KMS-11 (cell line): ENCODE data around the gene RAB34.

Experiments used
- H2AFZ ChIP-seq: fragments of 200-600 bp; sonication (generic); 2 replicates; pipeline ENCODE4 v1.6.1; 2016; ENCODE audit warnings: antibody characterized with exemption, mixed run types, low read depth
- H3K27ac ChIP-seq: fragments of 200-600 bp; sonication (generic); 2 replicates; pipeline ENCODE4 v1.6.1; 2016; ENCODE audit warnings: mild to moderate bottlenecking, mixed run types
- H3K27me3 ChIP-seq: fragments of 200-600 bp; sonication (generic); 2 replicates; pipeline ENCODE4 v1.6.1; 2017; ENCODE audit warnings: mild to moderate bottlenecking, low read depth, mixed run types, moderate library complexity; ENCODE audit not compliant: insufficient read depth
- H3K36me3 ChIP-seq: fragments of 200-600 bp; sonication (generic); 2 replicates; pipeline ENCODE4 v1.6.1; 2017; ENCODE audit warnings: mild to moderate bottlenecking, mixed run types; ENCODE audit not compliant: insufficient read depth
- H3K4me1 ChIP-seq: fragments of 200-600 bp; sonication (generic); 2 replicates; pipeline ENCODE4 v1.6.1; 2016; ENCODE audit warnings: mild to moderate bottlenecking, low read depth, mixed run types; ENCODE audit not compliant: poor library complexity, severe bottlenecking
- H3K4me2 ChIP-seq: fragments of 200-600 bp; sonication (generic); 2 replicates; pipeline ENCODE4 v1.7.0; 2016; ENCODE audit warnings: mild to moderate bottlenecking, mixed run types
- H3K4me3 ChIP-seq: fragments of 200-600 bp; sonication (generic); IDR thresholded peaks from 2 replicates; pipeline ENCODE4 v1.6.1; 2017; ENCODE audit warnings: low read depth, low read length, mixed read lengths; ENCODE audit not compliant: insufficient read depth
- H3K79me2 ChIP-seq: fragments of 200-600 bp; sonication (generic); 2 replicates; pipeline ENCODE4 v1.6.1; 2016; ENCODE audit warnings: low read depth, mixed run types; ENCODE audit not compliant: insufficient read depth
- H3K9ac ChIP-seq: fragments of 200-600 bp; sonication (generic); 2 replicates; pipeline ENCODE4 v1.6.1; 2016; ENCODE audit warnings: mild to moderate bottlenecking, mixed run types
- H4K20me1 ChIP-seq: fragments of 200-600 bp; sonication (generic); 2 replicates; pipeline ENCODE4 v1.6.1; 2016; ENCODE audit warnings: mild to moderate bottlenecking, mixed run types; ENCODE audit not compliant: insufficient read depth
- CTCF ChIP-seq: fragments of 200-600 bp; sonication (generic); conservative IDR thresholded peaks from 2 replicates; pipeline ENCODE4 v1.6.1; 2017; ENCODE audit warnings: low read depth, mild to moderate bottlenecking, antibody characterized with exemption, low read length, moderate library complexity, mixed read lengths

Gene RAB34

GRCh38 chr17:28684963-28685362, 32.7 kb downstream of the RAB34 start:
- Histone ChIP-seq H3K36me3 (peaks cover 39% of the 10 kb centered on the region; the same call in 1 of the 2 replicates), H3K27ac (no peak overlapping the region), H3K79me2 (no peaks in the 10 kb centered on the region), H3K27me3 (no peaks in the 10 kb centered on the region), H4K20me1 (no peaks in the 10 kb centered on the region), H3K9ac (no peak overlapping the region), H3K4me2 (no peak overlapping the region), H2AFZ (no peak overlapping the region), H3K4me3 (no peak overlapping the region), H3K4me1 (no peaks in the 10 kb centered on the region)
- TF ChIP-seq CTCF: no peak

- Histone ChIP-seq H3K36me3 (peaks cover 24% of the 10 kb centered on the region; the same call in 1 of the 2 replicates), H3K4me2 (no peak overlapping the region), H3K4me3 (no peak overlapping the region), H2AFZ (no peak overlapping the region), H3K79me2 (no peaks in the 10 kb centered on the region), H3K27ac (no peak overlapping the region), H3K27me3 (no peaks in the 10 kb centered on the region), H4K20me1 (no peaks in the 10 kb centered on the region), H3K9ac (no peak overlapping the region), H3K4me1 (no peaks in the 10 kb centered on the region)
- no peak for TF ChIP-seq CTCF
Observed at GRCh38 chr17:28682655-28683054, 35.0 kb downstream of the RAB34 start.

- Histone ChIP-seq H3K36me3 (peaks cover 24% of the 10 kb centered on the region), H3K27ac (no peak overlapping the region), H3K79me2 (peaks cover 3% of the 10 kb centered on the region; the same call in 1 of the 2 replicates), H2AFZ (no peak overlapping the region), H3K9ac (no peak overlapping the region), H4K20me1 (0 out of 2 replicates have a peak, but pooled peaks cover 4% of the 10 kb centered on the region), H3K27me3 (no peaks in the 10 kb centered on the region), H3K4me1 (peaks cover under 1% of the 10 kb centered on the region), H3K4me3 (no peak overlapping the region), H3K4me2 (no peak overlapping the region)
- TF ChIP-seq CTCF: peak; percentile 57
Observed at GRCh38 chr17:28675980-28676379, 41.7 kb downstream of the RAB34 start.

GRCh38 chr17:28675490-28675889, 42.2 kb downstream of the RAB34 start:
- Histone ChIP-seq H3K27ac (no peak overlapping the region), H3K27me3 (no peaks in the 10 kb centered on the region), H3K36me3 (peaks cover 24% of the 10 kb centered on the region), H3K4me1 (peaks cover 5% of the 10 kb centered on the region), H3K9ac (no peak overlapping the region), H2AFZ (no peak overlapping the region), H3K4me2 (no peak overlapping the region), H4K20me1 (0 out of 2 replicates have a peak, but pooled peaks cover 5% of the 10 kb centered on the region), H3K4me3 (no peak overlapping the region), H3K79me2 (peaks cover 5% of the 10 kb centered on the region; the same call in 1 of the 2 replicates)
- TF ChIP-seq CTCF: no peak
